GM21447 (cell line): ENCODE results near the gene MYL6B.
"Not testable (repeated sequence)": the region's sequence is repeated elsewhere in the genome, so short reads cannot be mapped to it uniquely, and the experiment has no call there.

ENCODE experiments used
- ATAC-seq: cut with Tn5 transposase; IDR thresholded peaks from one replicate; pipeline ENCODE4 v1.9.1; 2021; ENCODE audit not compliant: unreplicated experiment

The MYL6B gene

GRCh38 chr12:56152132-56152755, at the start of gene MYL6B:
TSS of gene MYL6B (plus strand) at chr12:56152587. CDS start at chr12:56153919, 1,332 bp downstream.
- peak; percentile 84 for ATAC-seq

DNA sequence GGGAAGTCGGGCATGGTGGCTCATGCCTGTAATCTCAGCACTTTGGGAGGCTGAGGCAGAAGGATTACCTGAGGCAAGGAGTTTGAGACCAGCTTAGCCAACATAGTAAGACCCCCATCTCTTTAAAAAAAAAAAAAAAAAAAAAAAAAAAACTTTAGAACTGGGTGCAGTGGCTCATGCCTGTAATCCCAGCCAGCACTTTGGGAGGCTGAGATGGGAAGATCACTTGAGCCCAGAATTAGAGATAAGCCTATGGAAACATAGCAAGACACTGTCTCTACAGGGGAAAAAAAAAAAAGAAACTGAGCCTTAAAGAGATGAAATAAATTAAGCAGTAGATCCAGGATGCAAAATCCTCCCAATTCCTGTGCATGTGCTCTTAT, 49.7 kb upstream of the MYL6B start:
- no peak for ATAC-seq

- no peak for ATAC-seq
Observed at GRCh38 chr12:56103066-56103711, 49.2 kb upstream of the MYL6B start.

- no peak for ATAC-seq
Observed at GRCh38 chr12:56103823-56104108, 48.6 kb upstream of the MYL6B start.

- ATAC-seq, result peak; percentile 90
Observed at GRCh38 chr12:56104109-56104814, 48.1 kb upstream of the MYL6B start, which contains the start of gene PA2G4. TSS of gene PA2G4 (plus strand) at chr12:56104559. CDS start at chr12:56104738, 179 bp downstream.

DNA sequence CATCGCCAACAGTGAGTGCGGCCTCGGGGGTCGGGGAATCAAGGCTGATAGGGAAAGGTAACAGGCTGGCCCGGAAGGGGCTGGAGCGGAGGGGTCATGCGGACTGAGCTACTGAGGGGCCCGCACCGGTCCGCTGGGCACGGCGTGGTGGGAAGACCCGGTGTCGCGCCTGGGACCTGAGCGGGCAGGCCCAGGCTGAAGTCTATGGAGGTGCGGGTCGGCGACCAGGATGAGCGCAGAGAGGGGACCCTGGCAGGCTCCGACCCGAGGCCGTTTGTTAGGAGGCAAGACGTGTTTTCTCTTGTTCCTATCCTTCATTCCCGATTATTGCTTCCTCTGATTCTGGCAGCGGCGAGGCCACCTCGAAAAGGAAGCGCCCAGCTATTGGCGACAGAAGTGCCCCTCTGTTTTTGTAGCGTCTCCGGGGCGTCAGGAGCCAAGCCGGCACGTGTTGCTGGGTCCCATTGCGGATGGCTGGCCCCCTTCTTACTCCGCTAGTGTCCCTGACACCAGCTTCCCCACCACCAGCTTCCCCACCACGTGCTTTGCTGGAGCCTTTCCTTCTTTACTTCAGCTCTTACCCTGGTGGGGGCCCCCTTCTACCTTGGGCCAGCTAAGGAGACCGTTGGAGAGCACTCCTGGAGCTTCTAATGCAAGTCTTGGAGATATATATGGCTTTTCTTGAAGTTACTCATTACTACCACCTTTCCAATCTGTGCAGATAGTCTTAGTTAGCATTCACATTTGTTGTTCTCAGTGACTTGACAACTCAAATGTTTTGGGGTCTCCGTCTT, 47.4 kb upstream of the MYL6B start:
- ATAC-seq, result peak; percentile 20

GRCh38 chr12:56105609-56105902, 46.8 kb upstream of the MYL6B start:
- ATAC-seq, result no peak

- ATAC-seq, result no peak
Observed at GRCh38 chr12:56107242-56107641, 45.1 kb upstream of the MYL6B start.

- no peak for ATAC-seq
Observed at GRCh38 chr12:56110571-56110970, 41.8 kb upstream of the MYL6B start.

GRCh38 chr12:56114084-56114483, 38.3 kb upstream of the MYL6B start:
- ATAC-seq, result no peak

GRCh38 chr12:56115329-56115728, 37.1 kb upstream of the MYL6B start:
- no peak for ATAC-seq

DNA sequence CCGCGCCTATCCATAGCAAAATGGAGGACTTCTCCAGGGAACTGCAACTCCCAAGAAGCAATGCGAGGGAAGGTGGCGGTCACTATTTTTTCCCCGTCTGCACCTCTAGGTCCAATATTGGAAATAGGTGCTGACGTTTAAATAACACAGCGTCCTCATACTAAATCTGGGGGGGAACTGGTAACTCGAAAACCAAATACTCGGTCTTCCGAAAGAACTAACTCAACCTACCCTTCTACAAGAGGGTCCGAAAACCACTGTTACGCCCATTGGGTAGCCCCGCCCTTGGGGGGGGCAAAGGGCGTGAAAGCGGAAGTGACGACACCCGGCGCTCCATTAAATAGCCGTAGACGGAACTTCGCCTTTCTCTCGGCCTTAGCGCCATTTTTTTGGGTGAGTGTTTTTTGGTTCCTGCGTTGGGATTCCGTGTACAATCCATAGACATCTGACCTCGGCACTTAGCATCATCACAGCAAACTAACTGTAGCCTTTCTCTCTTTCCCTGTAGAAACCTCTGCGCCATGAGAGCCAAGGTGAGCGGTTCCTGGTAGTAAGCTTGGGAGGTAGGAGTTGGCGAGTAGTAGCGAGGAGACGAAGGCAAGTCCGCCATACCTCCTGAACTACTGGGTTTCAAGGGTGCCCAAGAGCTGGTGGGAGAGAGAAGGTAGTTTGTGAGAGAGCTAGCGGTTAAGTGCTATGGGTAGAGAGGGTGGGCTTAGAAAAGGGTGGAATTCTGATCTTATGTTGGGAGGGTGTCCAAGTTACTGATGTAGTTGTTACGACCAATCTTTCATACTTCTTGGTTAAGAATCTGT, 35.9 kb upstream of the MYL6B start, which contains the start of gene RPL41:
RPL41 (plus strand) TSS at position 367 of the 815 bp plus-strand sequence.
- peak; percentile 44 for ATAC-seq

- not testable (repeated sequence) for ATAC-seq
Observed at GRCh38 chr12:56117082-56117706, 35.2 kb upstream of the MYL6B start.

DNA sequence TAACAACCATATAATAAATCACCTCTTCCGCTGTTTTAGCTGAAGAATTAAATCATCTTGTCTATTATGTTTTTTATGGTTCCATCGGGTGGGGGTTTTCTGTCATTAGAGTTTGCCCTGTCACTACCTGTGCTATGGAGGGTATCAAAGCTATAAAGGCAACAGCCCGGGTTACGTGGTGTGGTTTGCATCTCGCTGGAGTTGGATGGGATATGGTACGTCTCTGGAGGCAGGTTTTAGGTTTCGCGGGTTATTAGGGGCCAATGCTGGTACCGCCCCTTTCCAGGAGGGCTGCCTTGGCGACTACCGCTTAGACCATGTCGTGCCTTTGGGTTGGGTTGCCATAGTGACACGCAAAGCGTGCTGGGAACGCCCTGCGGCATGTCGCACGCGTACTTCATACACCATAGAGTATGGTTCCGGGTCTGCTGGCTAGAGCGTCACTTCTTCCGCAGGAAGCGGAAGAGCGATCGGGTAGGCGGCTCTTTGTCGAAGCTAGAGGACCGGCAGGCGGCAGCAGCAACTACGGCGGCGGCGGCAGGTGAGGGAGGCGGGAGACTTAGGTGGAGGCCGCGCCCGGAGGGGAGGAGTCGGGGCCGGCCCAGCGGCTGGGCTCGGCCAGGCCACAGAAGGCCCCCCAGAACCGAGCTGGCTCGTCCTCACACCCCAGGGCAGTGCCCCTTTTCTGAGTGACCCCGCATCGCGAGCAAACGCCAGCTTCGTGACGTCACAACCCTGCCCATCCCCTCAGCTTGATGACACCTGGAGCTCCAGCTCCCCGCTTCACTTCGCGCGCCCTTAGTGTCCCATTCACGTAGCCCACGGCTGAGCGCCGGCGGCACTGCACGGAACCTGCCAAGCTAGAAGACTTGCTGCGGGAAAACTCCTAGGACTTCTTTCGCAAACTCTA, 34.4 kb upstream of the MYL6B start, which contains the start of gene ZC3H10:
ZC3H10 (plus strand) TSS at position 489 of the 910 bp plus-strand sequence. CDS start 2,297 bp downstream, outside the sequence.
- ATAC-seq, result peak; percentile 73

DNA sequence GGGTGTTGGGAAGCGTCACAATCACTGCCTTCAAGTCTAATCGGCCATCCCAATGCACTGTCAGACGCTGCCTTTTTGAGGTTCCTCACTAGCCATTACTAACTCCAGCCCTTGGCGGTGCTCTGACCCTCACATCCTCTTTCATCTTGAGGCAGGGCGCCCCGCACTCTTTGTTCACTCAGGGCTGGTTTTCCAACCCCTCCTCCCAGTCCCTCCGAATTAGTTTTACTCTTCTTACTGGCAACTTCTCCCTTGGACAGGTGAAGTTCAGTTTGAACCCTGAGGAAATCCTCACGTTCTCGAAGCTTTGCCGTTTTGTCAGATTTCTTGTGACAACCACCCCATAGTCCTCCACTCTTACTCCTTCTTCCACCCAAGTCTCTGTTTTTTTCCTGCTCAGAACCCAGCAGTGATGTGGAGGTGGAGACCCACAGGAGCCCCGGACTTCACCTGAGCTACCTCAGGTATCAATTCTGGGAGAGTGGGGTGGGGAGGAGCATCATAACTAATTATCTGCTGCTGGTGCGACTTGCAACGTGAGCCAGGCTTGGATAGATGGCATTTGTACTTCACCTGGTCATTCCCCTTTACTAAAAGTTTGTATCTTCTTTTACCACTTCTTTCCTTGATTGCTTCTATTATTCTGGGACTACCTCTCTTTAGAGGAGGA, 33.6 kb upstream of the MYL6B start:
- ATAC-seq, result no peak

DNA sequence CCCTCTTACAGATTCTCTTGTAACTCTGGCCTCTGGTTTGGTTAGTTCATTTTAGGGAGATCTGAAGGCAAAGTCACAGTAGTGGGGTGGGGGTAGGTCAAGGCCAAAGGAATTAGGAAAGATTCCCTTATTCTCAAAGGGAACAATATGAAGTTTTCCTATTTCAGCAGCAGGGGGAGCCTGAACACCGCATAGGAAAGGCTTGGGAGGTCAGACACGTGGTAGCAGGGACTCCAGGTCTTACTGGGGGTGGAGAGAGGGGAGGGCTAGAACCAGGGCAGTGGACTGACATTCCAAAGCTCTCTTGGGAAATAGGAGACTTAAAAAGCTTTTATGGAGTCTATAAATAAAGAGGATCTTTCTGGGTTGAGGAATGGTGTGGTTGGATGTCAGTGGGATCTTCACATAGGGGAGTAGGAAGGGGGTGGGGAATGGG, 33.0 kb upstream of the MYL6B start:
- no peak for ATAC-seq

- no peak for ATAC-seq
Observed at GRCh38 chr12:56120158-56120846, 32.1 kb upstream of the MYL6B start.
